Liver (tissue), 3 donors: Measurements from ENCODE around the gene ANKRD18B.
"Not testable (repeated sequence)": the region's sequence is repeated elsewhere in the genome, so short reads cannot be mapped to it uniquely, and the experiment has no call there.

Source experiments
- FOXA1 ChIP-seq: IDR thresholded peaks from 2 replicates; pipeline ENCODE4 v1.6.1; 2016; ENCODE audit warnings: antibody characterized with exemption
- GABPA ChIP-seq, 2 donors: IDR thresholded peaks in 1 of 2; conservative IDR thresholded peaks in 1 of 2; 2 replicates each; pipeline ENCODE4 v1.6.1; 2016; ENCODE audit warnings: antibody characterized with exemption in 2 of 2, mild to moderate bottlenecking in 1 of 2, moderate library complexity in 1 of 2
- JUND ChIP-seq, 2 donors: IDR thresholded peaks; 2 replicates each; pipeline ENCODE4 v1.6.1; 2016; ENCODE audit warnings: antibody characterized with exemption in 2 of 2
- RAD21 ChIP-seq, 2 donors: IDR thresholded peaks; 2 replicates each; pipeline ENCODE4 v1.6.1; 2016; ENCODE audit warnings: antibody characterized with exemption in 2 of 2, mild to moderate bottlenecking in 2 of 2
- RXRA ChIP-seq, 2 donors: IDR thresholded peaks; 2 replicates each; pipeline ENCODE4 v1.6.1; 2017 to 2018; ENCODE audit warnings: antibody characterized with exemption in 2 of 2, mild to moderate bottlenecking in 1 of 2
- SP1 ChIP-seq: IDR thresholded peaks from 2 replicates; pipeline ENCODE4 v1.6.1; 2018; ENCODE audit warnings: antibody characterized with exemption, mild to moderate bottlenecking
- TAF1 ChIP-seq: conservative IDR thresholded peaks from 2 replicates; pipeline ENCODE4 v1.6.1; 2016; ENCODE audit warnings: antibody characterized with exemption, mild to moderate bottlenecking
- YY1 ChIP-seq: IDR thresholded peaks from 2 replicates; pipeline ENCODE4 v1.6.1; 2016; ENCODE audit warnings: antibody characterized with exemption, mild to moderate bottlenecking
- TF ChIP-seq, protein P1 (sequence below): IDR thresholded peaks from 2 replicates; pipeline ENCODE4 v1.6.1; 2016; ENCODE audit warnings: antibody characterized with exemption, mild to moderate bottlenecking
- TF ChIP-seq, protein P2 (sequence below): fragments of 150-350 bp; IDR thresholded peaks from 2 replicates; pipeline ENCODE4 v1.5.1; 2017; ENCODE audit warnings: improper control_type of control experiment, low read depth, low read length; ENCODE audit not compliant: missing input control
- TF ChIP-seq, protein P3 (sequence below): IDR thresholded peaks from 2 replicates; pipeline ENCODE4 v1.6.1; 2016; ENCODE audit warnings: antibody characterized with exemption
- TF ChIP-seq, protein P4 (sequence below): IDR thresholded peaks from 2 replicates; pipeline ENCODE4 v1.6.1; 2016; ENCODE audit warnings: antibody characterized with exemption
- donor health status: healthy.
- donor health status: healthy.

DNA sequence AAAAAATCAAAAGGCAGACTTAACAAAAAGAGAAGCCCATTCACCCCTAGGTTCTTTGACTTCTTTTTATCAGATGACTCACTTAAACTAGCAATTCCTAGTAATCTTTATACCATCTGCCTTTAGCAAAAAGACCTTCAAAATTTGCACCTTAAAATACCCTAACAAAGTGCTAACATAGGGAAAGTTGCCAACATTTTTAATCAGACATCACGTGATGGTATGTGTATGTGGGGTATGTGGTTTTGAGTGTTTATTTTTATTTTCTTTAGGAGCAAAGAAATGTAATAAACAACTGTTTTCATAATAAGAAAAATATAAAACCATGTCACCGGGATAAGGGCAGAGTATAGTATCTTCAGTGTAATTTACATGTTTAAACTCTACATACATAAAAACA is 30.2 kb upstream of the ANKRD18B start:
- TF ChIP-seq, protein P1, sequence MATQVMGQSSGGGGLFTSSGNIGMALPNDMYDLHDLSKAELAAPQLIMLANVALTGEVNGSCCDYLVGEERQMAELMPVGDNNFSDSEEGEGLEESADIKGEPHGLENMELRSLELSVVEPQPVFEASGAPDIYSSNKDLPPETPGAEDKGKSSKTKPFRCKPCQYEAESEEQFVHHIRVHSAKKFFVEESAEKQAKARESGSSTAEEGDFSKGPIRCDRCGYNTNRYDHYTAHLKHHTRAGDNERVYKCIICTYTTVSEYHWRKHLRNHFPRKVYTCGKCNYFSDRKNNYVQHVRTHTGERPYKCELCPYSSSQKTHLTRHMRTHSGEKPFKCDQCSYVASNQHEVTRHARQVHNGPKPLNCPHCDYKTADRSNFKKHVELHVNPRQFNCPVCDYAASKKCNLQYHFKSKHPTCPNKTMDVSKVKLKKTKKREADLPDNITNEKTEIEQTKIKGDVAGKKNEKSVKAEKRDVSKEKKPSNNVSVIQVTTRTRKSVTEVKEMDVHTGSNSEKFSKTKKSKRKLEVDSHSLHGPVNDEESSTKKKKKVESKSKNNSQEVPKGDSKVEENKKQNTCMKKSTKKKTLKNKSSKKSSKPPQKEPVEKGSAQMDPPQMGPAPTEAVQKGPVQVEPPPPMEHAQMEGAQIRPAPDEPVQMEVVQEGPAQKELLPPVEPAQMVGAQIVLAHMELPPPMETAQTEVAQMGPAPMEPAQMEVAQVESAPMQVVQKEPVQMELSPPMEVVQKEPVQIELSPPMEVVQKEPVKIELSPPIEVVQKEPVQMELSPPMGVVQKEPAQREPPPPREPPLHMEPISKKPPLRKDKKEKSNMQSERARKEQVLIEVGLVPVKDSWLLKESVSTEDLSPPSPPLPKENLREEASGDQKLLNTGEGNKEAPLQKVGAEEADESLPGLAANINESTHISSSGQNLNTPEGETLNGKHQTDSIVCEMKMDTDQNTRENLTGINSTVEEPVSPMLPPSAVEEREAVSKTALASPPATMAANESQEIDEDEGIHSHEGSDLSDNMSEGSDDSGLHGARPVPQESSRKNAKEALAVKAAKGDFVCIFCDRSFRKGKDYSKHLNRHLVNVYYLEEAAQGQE, result not testable (repeated sequence)
- TF ChIP-seq, protein P2, sequence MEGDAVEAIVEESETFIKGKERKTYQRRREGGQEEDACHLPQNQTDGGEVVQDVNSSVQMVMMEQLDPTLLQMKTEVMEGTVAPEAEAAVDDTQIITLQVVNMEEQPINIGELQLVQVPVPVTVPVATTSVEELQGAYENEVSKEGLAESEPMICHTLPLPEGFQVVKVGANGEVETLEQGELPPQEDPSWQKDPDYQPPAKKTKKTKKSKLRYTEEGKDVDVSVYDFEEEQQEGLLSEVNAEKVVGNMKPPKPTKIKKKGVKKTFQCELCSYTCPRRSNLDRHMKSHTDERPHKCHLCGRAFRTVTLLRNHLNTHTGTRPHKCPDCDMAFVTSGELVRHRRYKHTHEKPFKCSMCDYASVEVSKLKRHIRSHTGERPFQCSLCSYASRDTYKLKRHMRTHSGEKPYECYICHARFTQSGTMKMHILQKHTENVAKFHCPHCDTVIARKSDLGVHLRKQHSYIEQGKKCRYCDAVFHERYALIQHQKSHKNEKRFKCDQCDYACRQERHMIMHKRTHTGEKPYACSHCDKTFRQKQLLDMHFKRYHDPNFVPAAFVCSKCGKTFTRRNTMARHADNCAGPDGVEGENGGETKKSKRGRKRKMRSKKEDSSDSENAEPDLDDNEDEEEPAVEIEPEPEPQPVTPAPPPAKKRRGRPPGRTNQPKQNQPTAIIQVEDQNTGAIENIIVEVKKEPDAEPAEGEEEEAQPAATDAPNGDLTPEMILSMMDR, result not testable (repeated sequence)
- not testable (repeated sequence) for TF ChIP-seq TAF1; SP1; YY1; GABPA (IDR thresholded peaks at IDR 0.05 in 1 of 2, conservative IDR thresholded peaks at IDR 0.05 in 1 of 2); JUND (IDR thresholded peaks at IDR 0.05); FOXA1; RAD21 (IDR thresholded peaks at IDR 0.05); RXRA (IDR thresholded peaks at IDR 0.05)
- TF ChIP-seq, protein P3, sequence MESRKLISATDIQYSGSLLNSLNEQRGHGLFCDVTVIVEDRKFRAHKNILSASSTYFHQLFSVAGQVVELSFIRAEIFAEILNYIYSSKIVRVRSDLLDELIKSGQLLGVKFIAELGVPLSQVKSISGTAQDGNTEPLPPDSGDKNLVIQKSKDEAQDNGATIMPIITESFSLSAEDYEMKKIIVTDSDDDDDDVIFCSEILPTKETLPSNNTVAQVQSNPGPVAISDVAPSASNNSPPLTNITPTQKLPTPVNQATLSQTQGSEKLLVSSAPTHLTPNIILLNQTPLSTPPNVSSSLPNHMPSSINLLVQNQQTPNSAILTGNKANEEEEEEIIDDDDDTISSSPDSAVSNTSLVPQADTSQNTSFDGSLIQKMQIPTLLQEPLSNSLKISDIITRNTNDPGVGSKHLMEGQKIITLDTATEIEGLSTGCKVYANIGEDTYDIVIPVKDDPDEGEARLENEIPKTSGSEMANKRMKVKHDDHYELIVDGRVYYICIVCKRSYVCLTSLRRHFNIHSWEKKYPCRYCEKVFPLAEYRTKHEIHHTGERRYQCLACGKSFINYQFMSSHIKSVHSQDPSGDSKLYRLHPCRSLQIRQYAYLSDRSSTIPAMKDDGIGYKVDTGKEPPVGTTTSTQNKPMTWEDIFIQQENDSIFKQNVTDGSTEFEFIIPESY, result not testable (repeated sequence)
- TF ChIP-seq, protein P4, sequence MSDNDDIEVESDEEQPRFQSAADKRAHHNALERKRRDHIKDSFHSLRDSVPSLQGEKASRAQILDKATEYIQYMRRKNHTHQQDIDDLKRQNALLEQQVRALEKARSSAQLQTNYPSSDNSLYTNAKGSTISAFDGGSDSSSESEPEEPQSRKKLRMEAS, result not testable (repeated sequence)
